ENCODE data around the gene SCAANT1. TPM values are rescaled to one million over a fixed set of nuclear protein-coding genes. Genes with fewer than 3 reads are reported as not detected.

Gene SCAANT1
- total and polyA plus RNA-seq, 9 donors = not detected

DNA sequence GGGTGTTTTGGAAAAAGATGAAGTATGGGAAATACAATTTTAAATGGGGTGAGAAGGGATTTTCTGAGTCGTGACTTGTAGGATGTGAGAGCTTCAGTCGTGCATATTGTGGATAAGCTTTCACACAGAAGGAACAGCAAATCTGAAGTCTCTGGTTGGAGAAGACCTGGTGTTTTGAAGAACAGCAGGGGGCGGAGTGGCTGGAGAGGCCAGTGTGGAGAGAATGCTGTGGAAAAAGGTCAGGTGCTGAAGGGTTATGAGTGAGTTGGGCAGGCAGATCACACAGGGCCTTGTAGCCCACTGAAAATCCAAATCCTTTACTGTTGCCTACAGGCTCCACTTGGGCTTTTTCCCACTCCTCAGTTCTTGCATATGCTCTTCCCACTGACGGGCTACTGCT is 14.1 kb upstream of the SCAANT1 start:
- 96 to 100% (median 97%) methylated on average over 4 of the region's 4 CpGs for WGBS, 3 donors
- H3K9me3 ChIP-seq = no peaks in the 10 kb centered on the region
- peaks cover 3% of the 10 kb centered on the region for H3K4me1 ChIP-seq (ENCODE audit: insufficient read depth)
- H3K27me3 ChIP-seq = no peaks in the 10 kb centered on the region
- no peak overlapping the region for H3K4me3 ChIP-seq
- no peak for TF ChIP-seq EP300 (IDR thresholded peaks at IDR 0.05)
- TF ChIP-seq, protein P1, sequence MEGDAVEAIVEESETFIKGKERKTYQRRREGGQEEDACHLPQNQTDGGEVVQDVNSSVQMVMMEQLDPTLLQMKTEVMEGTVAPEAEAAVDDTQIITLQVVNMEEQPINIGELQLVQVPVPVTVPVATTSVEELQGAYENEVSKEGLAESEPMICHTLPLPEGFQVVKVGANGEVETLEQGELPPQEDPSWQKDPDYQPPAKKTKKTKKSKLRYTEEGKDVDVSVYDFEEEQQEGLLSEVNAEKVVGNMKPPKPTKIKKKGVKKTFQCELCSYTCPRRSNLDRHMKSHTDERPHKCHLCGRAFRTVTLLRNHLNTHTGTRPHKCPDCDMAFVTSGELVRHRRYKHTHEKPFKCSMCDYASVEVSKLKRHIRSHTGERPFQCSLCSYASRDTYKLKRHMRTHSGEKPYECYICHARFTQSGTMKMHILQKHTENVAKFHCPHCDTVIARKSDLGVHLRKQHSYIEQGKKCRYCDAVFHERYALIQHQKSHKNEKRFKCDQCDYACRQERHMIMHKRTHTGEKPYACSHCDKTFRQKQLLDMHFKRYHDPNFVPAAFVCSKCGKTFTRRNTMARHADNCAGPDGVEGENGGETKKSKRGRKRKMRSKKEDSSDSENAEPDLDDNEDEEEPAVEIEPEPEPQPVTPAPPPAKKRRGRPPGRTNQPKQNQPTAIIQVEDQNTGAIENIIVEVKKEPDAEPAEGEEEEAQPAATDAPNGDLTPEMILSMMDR (IDR thresholded peaks at IDR 0.05) = no peak
- no peak for TF ChIP-seq POLR2A (IDR thresholded peaks at IDR 0.05)
- H3K27ac ChIP-seq = no peak overlapping the region
- H3K36me3 ChIP-seq = no peaks in the 10 kb centered on the region
- intact Hi-C loops (cut with DNase I) = loop anchor here in 2 of 4 donors (10.0 kb wide), 2 partner anchors 58 to 68 kb away; no protein-coding TSS in a partner anchor
- DNase-seq = no peak

- Histone ChIP-seq H3K27me3 (no peaks in the 10 kb centered on the region), H3K27ac (no peak overlapping the region), H3K9me3 (no peaks in the 10 kb centered on the region), H3K36me3 (no peaks in the 10 kb centered on the region), H3K4me3 (no peak overlapping the region), H3K4me1 (ENCODE audit: insufficient read depth) (peaks cover 8% of the 10 kb centered on the region)
- WGBS, 3 donors = 88 to 95% (median 92%) methylated on average over 2 of the region's 2 CpGs
- TF ChIP-seq, protein P1 (IDR thresholded peaks at IDR 0.05) = no peak
- no peak for TF ChIP-seq POLR2A (IDR thresholded peaks at IDR 0.05)
- TF ChIP-seq EP300 (IDR thresholded peaks at IDR 0.05) = no peak
- intact Hi-C loops (cut with DNase I) = loop anchor here in 2 of 4 donors (10.0 kb wide), 2 partner anchors 62 to 72 kb away; no protein-coding TSS in a partner anchor
- no peak for DNase-seq
These were observed 10.5 kb upstream of the SCAANT1 start for GRCh38 chr3:63922491-63923199.

- no peak for DNase-seq
- no peaks in the 10 kb centered on the region for H3K36me3 ChIP-seq
- H3K4me3 ChIP-seq = no peak overlapping the region
- intact Hi-C loops (cut with DNase I) = loop anchor here in 2 of 4 donors (10.0 kb wide), 2 partner anchors 63 to 73 kb away; no protein-coding TSS in a partner anchor
- H3K27me3 ChIP-seq = no peaks in the 10 kb centered on the region
- no peak for TF ChIP-seq EP300 (IDR thresholded peaks at IDR 0.05)
- no peak for TF ChIP-seq POLR2A (IDR thresholded peaks at IDR 0.05)
- TF ChIP-seq, protein P1 (IDR thresholded peaks at IDR 0.05) = no peak
- H3K9me3 ChIP-seq = no peaks in the 10 kb centered on the region
- WGBS, 3 donors = 87 to 97% (median 95%) methylated on average over 6 of the region's 6 CpGs
- H3K4me1 ChIP-seq (ENCODE audit: insufficient read depth) = peaks cover 8% of the 10 kb centered on the region
- H3K27ac ChIP-seq = no peak overlapping the region
These were observed 9.7 kb upstream of the SCAANT1 start for GRCh38 chr3:63921741-63922482.

DNA sequence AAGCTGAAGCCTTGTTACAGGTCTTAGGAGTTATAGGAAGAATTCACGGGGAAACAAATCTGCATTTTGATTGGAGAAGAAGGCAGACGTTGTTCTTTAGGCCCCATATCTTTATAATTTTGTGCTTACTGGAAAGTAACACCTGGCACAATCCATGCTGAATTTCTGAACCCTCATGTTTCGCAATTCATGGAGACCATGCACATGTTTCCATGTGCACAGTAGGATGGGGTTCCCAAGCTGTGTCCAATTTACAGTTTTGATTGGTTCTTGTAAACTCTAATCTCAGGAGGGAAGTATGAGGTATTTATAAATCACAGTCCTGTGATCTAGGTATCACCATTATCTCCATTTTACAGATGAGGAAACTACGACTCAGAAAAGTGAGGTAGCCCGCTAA is 7.8 kb upstream of the SCAANT1 start:
- 74 to 77% (median 77%) methylated on average over 5 of the region's 5 CpGs for WGBS, 3 donors
- no peaks in the 10 kb centered on the region for H3K27me3 ChIP-seq
- peaks cover 8% of the 10 kb centered on the region for H3K4me1 ChIP-seq (ENCODE audit: insufficient read depth)
- TF ChIP-seq, protein P1 (IDR thresholded peaks at IDR 0.05) = no peak
- no peak for TF ChIP-seq EP300 (IDR thresholded peaks at IDR 0.05)
- TF ChIP-seq POLR2A (IDR thresholded peaks at IDR 0.05) = no peak
- H3K4me3 ChIP-seq = no peak overlapping the region
- DNase-seq = no peak
- H3K27ac ChIP-seq = no peak overlapping the region
- no peaks in the 10 kb centered on the region for H3K9me3 ChIP-seq
- intact Hi-C loops (cut with DNase I) = loop anchor here in 2 of 4 donors (10.0 kb wide), 2 partner anchors 65 to 75 kb away; no protein-coding TSS in a partner anchor
- no peaks in the 10 kb centered on the region for H3K36me3 ChIP-seq
